Brain microvascular endothelial cell (primary cell): ENCODE data around the gene MYEOV.
A peak's percentile ranks its signal among the peaks of the same experiment; 100 is the strongest.

Experiments used
- DNase-seq: peaks from one replicate; pipeline ENCODE4 v3.0.0-alpha.2; 2020
- H3K27ac ChIP-seq: fragments of 250-450 bp; sonication (Bioruptor Pico); 2 replicates; pipeline ENCODE4 v1.5.1; 2020; ENCODE audit warnings: mild to moderate bottlenecking, moderate library complexity
- H3K27me3 ChIP-seq: fragments of 250-450 bp; sonication (Bioruptor Pico); replicated peaks from 2 replicates; pipeline ENCODE4 v1.5.1; 2020; ENCODE audit warnings: mild to moderate bottlenecking
- H3K36me3 ChIP-seq: fragments of 250-450 bp; sonication (Bioruptor Pico); replicated peaks from 2 replicates; pipeline ENCODE4 v1.5.1; 2020; ENCODE audit warnings: mild to moderate bottlenecking
- H3K4me3 ChIP-seq: 2 replicates; pipeline ENCODE4 v1.5.1; 2011; ENCODE audit warnings: low read depth, mild to moderate bottlenecking, control low read depth, low read length, moderate library complexity
- CTCF ChIP-seq: IDR thresholded peaks from 2 replicates; pipeline ENCODE4 v1.5.1; 2011; ENCODE audit warnings: low read depth, mild to moderate bottlenecking, moderate library complexity, low read length, control low read depth, inconsistent platforms; ENCODE audit errors: missing control alignments
- in situ Hi-C: cut with HindIII; loops from 2 replicates; pipeline ENCODE4 v1.10.0; 2017; ENCODE audit warnings: low sequenced_read_pairs, low pct_ligation_motif_present

MYEOV gene

GRCh38 chr11:69319255-69320106 lies 25.5 kb downstream of the MYEOV start:
- Histone ChIP-seq H3K27me3 (no peaks in the 10 kb centered on the region), H3K4me3 (no peak overlapping the region), H3K27ac (no peak overlapping the region), H3K36me3 (no peaks in the 10 kb centered on the region)
- in situ Hi-C loops: no loop called here
- no peak for DNase-seq
- no peak for TF ChIP-seq CTCF

- TF ChIP-seq CTCF: no peak
- in situ Hi-C loops: no loop called here
- Histone ChIP-seq H3K36me3 (no peaks in the 10 kb centered on the region), H3K27me3 (no peaks in the 10 kb centered on the region), H3K27ac (no peak overlapping the region), H3K4me3 (no peak overlapping the region)
- DNase-seq: no peak
These were observed 26.4 kb downstream of the MYEOV start for GRCh38 chr11:69320326-69320725.

- Histone ChIP-seq H3K36me3 (no peaks in the 10 kb centered on the region), H3K4me3 (no peak overlapping the region), H3K27ac (peak overlapping the region; percentile 66), H3K27me3 (no peaks in the 10 kb centered on the region)
- TF ChIP-seq CTCF: no peak
- in situ Hi-C loops: no loop called here
- DNase-seq: no peak
These were observed 27.1 kb downstream of the MYEOV start for GRCh38 chr11:69320756-69321741.

- Histone ChIP-seq H3K27ac (peak overlapping the region; percentile 66), H3K4me3 (no peak overlapping the region), H3K36me3 (no peaks in the 10 kb centered on the region), H3K27me3 (no peaks in the 10 kb centered on the region)
- in situ Hi-C loops: no loop called here
- DNase-seq: peak; percentile 85
- TF ChIP-seq CTCF: no peak
These were observed 28.0 kb downstream of the MYEOV start for GRCh38 chr11:69321877-69322361.

- in situ Hi-C loops: no loop called here
- Histone ChIP-seq H3K36me3 (no peaks in the 10 kb centered on the region), H3K27me3 (no peaks in the 10 kb centered on the region), H3K27ac (no peak overlapping the region), H3K4me3 (no peak overlapping the region)
- no peak for DNase-seq
- no peak for TF ChIP-seq CTCF
These were observed 31.5 kb downstream of the MYEOV start for GRCh38 chr11:69325446-69325845.
